ENCODE data around the gene VWF. TPM values are rescaled to one million over a fixed set of nuclear protein-coding genes. Genes with fewer than 3 reads are reported as not detected.

The VWF gene
- total and polyA plus RNA-seq, 10 of the 15 experiments (the other 5 are each of a cell fraction or from before 2014, with no cell fraction given), result 0.08 to 0.23 TPM; not detected in 8

DNA sequence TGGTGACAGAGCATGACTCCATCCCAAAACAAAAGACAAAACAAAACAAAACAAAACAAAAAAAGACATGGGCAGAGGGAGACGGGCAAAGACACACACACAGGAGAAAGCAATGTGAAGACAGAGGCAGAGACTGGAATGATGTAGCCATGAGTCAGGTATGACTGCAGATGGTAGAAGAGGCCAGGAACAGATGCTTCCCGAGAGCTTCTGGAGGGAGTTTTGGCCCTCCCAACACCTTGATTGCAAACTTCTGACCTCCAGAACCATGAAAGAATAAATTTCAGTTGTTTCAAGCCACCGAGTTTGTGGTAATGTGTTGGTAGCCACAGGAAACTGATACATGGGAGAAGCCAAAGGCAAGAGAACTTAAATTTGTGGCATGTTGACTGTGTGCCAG, 27.1 kb downstream of the VWF start:
- DNase-seq (ENCODE audit: low read depth, low spot score), result no peak
- Histone ChIP-seq H3K27me3 (replicated peaks in 1 of 2; ENCODE audit: control insufficient read depth in 2 of 2, insufficient read depth in 2 of 2, low read length in 1 of 2) (no peaks in the 10 kb centered on the region; a peak in 1 of 4 replicates), H3K27ac (ENCODE audit: control insufficient read depth, insufficient read depth) (no peak overlapping the region), H3K9ac (ENCODE audit: control insufficient read depth, insufficient read depth, low read length) (no peak overlapping the region), H3K79me2 (ENCODE audit: control insufficient read depth, insufficient read depth, low read length) (no peaks in the 10 kb centered on the region), H2AFZ (ENCODE audit: control insufficient read depth, low read depth, low read length) (no peak overlapping the region), H3K36me3 (ENCODE audit: control insufficient read depth in 2 of 2, insufficient read depth in 2 of 2, low read length in 1 of 2) (no peaks in the 10 kb centered on the region), H3K9me3 (replicated peaks; ENCODE audit: control insufficient read depth, insufficient read depth, low read length) (no peaks in the 10 kb centered on the region), H3K4me2 (ENCODE audit: control insufficient read depth, insufficient read depth) (no peak overlapping the region), H3K4me1 (ENCODE audit: control insufficient read depth, insufficient read depth, low read length) (no peaks in the 10 kb centered on the region), H3K4me3 (no peak overlapping the region), H4K20me1 (ENCODE audit: control insufficient read depth, insufficient read depth) (no peaks in the 10 kb centered on the region)
- SMC1A ChIA-PET (ENCODE audit: uncharacterized antibody, unreplicated experiment), result no interaction called here
- in situ Hi-C loops (cut with MboI), result no loop called here
- ATAC-seq, result no peak
- intact Hi-C loops (cut with micrococcal nuclease; ENCODE audit: unreplicated experiment), result no loop called here
- no peak for FAIRE-seq
- BruUV-seq (replicated peaks), result no TSS peak
- CTCF ChIA-PET, result no interaction called here
- TF ChIP-seq KAT2A (conservative IDR thresholded peaks at IDR 0.05; ENCODE audit: control insufficient read depth, low read depth, low read length), result no peak
- no peak for TF ChIP-seq RBBP5 (conservative IDR thresholded peaks at IDR 0.05)
- no peak for TF ChIP-seq ATF7 (IDR thresholded peaks at IDR 0.05; ENCODE audit: low read depth)
- TF ChIP-seq, protein P1, sequence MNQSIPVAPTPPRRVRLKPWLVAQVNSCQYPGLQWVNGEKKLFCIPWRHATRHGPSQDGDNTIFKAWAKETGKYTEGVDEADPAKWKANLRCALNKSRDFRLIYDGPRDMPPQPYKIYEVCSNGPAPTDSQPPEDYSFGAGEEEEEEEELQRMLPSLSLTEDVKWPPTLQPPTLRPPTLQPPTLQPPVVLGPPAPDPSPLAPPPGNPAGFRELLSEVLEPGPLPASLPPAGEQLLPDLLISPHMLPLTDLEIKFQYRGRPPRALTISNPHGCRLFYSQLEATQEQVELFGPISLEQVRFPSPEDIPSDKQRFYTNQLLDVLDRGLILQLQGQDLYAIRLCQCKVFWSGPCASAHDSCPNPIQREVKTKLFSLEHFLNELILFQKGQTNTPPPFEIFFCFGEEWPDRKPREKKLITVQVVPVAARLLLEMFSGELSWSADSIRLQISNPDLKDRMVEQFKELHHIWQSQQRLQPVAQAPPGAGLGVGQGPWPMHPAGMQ (IDR thresholded peaks at IDR 0.05; ENCODE audit: borderline replicate concordance), result no peak
- TF ChIP-seq KDM1A (IDR thresholded peaks at IDR 0.05; ENCODE audit: borderline replicate concordance), result no peak
- TF ChIP-seq ZBTB4 (CRISPR knock-in tag; IDR thresholded peaks at IDR 0.05), result no peak
- TF ChIP-seq EGR1 (IDR thresholded peaks at IDR 0.05; ENCODE audit: borderline replicate concordance in 1 of 2, low read depth in 2 of 2, low read length in 2 of 2), result no peak
- TF ChIP-seq KLF5 (IDR thresholded peaks at IDR 0.05; ENCODE audit: partially characterized antibody), result no peak
- no peak for TF ChIP-seq CHD4 (IDR thresholded peaks at IDR 0.05)
- TF ChIP-seq GABPA (IDR thresholded peaks at IDR 0.05; ENCODE audit: low read depth), result no peak
- no peak for TF ChIP-seq FOS (IDR thresholded peaks at IDR 0.05; ENCODE audit: borderline replicate concordance, extremely low read depth, insufficient read length)
- no peak for TF ChIP-seq TCF12 (IDR thresholded peaks at IDR 0.05; ENCODE audit: low read depth, low read length)
- POLR2A ChIA-PET, result no interaction called here
- 5% methylated on average over 3 of the region's 3 CpGs for WGBS (ENCODE audit: insufficient coverage, insufficient replicate concordance, low lambda C conversion rate, missing lambda C conversion rate)
- RAD21 ChIA-PET (ENCODE audit: unreplicated experiment), result no interaction called here
